Bone marrow (tissue), 2 donors: ENCODE data around the gene RACK1.

Experiments used
- DNase-seq, 2 donors: peaks; one replicate each; lab custom pipeline; 2025; lab: John Stamatoyannopoulos, UW

RACK1 gene

DNA sequence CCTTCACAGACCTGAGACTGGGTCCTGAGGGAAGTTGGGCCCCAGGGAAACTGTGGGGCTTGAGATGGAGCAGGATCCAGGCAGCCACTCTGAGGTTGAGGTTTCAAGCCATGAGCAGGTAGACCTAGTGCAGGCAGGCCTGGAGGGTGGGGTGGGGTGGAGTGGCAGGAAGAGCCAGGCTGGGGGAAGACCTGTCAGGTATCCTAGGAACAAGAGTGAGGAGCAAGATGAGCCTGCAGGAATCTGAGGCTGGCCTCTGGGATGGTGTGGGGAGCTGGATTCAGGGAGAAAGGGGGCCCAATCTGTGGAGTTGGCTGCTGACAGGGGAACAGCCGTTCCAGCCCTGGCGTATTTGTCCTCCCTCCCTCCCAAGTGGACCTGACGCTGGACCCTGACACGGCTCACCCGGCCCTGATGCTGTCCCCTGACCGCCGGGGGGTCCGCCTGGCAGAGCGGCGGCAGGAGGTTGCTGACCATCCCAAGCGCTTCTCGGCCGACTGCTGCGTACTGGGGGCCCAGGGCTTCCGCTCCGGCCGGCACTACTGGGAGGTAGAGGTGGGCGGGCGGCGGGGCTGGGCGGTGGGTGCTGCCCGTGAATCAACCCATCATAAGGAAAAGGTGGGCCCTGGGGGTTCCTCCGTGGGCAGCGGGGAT, 9.8 kb downstream of the RACK1 start:
- DNase-seq, result no peak

DNA sequence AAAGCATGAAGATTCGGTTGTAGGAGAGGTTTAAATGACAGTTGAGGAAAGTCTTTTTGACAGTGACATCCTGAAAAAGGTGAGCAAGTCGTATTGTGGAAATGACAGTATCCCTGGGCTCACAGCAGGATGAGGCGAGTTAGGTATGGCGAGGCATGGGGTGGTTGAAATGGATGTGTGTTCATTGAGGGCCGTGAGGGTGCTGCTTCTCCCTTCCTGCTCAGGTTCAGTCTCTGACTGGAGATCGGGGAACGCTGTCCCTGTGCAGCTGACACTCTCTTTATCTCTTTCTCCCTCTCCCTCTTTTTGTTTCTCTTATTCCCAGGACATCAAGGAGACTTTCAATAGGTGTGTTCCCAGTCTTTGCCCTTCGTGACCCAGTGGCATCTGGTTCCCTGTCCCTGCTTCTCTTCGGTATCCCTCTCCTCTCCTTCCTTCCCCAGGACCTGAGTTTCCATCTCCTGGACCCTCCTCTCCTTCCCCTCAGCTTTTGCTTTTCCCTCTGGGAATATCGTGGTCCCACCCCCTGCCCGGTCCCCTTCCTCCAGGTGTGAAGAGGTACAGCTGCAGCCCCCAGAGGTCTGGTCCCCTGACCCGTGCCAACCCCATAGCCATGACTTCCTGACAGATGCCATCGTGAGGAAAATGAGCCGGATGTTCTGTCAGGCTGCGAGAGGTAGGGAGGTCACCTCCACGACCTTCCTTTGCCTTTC, 10.5 kb downstream of the RACK1 start:
- DNase-seq, result no peak

GRCh38 chr5:181232593-181232992, 11.1 kb downstream of the RACK1 start:
- no peak for DNase-seq

GRCh38 chr5:181231432-181231831, 12.3 kb downstream of the RACK1 start:
- no peak for DNase-seq

GRCh38 chr5:181230551-181230950, 13.2 kb downstream of the RACK1 start:
- no peak for DNase-seq

DNA sequence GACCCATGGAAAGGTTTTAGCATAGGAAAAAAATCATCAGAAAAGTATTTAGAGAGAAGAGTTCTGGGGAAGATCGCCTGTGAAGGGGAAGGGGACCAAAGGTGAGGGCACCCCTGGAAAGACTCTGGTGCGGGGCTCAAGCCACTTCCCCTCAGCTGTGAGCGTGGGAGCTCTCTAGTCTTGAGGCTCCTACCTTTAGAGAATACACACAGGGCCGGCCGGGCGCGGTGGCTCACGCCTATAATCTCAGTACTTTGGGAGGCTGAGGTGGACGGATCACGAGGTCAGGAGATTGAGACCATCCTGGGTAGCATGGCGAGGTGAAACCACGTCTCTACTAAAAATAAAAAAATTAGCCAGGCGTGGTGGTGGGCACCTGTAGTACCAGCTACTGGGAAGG, 13.7 kb downstream of the RACK1 start:
- no peak for DNase-seq

GRCh38 chr5:181224390-181225229, 19.1 kb downstream of the RACK1 start:
- DNase-seq, result no peak

DNA sequence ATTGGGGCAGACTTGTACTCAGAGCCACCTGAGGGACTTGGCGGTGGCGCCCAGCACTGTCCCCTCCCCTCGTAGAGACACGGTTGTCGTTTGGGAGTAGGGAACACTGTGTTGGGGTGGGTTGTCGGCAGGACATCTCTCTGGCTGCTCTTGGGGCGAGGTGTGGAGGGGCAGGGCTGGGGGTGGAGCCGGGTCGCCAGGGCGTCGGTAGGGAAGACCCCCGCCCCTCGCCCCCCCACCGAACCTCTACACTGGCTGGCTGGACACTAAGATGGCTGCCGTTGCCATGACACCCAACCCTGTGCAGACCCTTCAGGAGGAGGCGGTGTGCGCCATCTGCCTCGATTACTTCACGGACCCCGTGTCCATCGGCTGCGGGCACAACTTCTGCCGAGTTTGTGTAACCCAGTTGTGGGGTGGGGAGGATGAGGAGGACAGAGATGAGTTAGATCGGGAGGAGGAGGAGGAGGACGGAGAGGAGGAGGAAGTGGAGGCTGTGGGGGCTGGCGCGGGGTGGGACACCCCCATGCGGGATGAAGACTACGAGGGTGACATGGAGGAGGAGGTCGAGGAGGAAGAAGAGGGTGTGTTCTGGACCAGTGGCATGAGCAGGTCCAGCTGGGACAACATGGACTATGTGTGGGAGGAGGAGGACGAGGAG, 19.8 kb downstream of the RACK1 start:
- no peak for DNase-seq

GRCh38 chr5:181223058-181223728, 20.5 kb downstream of the RACK1 start, which contains the start of gene TRIM41:
Gene TRIM41, plus strand, starts transcription at chr5:181223281. Its CDS starts 719 bp downstream, at chr5:181224000.
- DNase-seq, result no peak

GRCh38 chr5:181222630-181223057, 21.1 kb downstream of the RACK1 start:
- no peak for DNase-seq

DNA sequence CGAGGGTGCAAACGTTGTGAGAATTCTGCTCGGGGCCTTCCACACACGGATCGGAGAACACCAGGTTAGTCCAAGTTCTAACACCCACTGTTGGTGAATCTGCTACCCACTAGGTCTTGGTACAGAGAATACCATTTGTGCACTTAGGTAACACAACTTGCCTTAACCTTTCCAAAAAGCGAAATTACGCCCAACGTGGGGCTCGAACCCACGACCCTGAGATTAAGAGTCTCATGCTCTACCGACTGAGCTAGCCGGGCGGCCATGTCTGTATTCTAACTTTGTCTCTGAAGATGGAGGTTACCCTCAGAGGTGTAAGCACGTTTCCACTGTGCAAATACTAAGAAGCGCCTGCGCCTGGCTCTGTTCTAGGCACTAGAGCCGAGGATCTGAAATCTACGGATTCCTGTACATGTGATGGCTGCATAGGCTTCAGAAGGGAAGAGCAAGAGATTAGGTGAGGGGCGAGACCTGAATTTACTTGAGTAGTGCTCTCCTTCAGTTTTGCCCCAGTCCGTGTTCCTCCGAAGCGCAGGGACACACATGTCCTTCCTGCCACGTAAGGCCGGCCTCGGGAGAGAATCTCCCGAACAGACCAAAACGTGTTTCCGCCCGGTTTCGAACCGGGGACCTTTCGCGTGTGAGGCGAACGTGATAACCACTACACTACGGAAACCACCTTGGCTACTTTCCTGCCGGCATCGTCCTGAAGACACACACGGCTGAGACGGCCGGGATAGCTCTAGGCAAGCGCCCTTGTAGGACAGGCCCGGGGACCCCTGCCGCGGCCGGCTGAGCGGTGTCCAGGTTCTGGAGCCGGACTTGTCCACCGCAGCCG, 21.7 kb downstream of the RACK1 start:
- no peak for DNase-seq

DNA sequence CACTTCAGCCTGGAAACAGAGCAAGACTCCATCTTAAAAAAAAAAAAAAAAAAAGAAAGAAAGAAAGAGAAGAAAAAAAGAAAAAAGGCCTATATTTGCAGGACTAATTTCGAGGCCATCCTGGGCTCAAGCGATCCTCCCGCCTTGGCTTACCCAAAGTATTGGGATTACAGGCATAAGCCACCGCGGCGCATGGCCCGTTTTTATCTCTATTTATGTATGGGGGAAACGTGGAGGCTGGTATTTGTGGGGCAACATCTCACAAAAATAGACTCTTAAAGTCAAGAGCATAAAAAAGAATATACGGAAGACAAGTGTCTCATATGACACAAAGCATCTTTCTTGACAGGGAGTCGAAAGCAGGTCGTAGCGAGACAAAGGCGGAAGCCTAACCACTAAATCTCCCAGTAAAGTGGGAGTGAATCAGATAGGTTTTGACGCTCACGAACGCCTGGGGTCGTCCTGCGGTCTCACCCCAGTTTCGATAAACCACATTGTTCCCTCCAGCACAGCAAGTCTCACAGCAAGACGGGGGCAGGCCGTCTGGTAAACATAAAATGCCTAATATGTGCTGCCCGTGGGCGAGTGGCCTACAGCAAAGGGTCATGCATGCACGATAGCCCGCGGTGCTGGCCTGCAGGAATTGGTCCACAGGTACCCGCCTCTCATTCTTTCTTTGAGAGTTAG, 22.5 kb downstream of the RACK1 start:
- no peak for DNase-seq

DNA sequence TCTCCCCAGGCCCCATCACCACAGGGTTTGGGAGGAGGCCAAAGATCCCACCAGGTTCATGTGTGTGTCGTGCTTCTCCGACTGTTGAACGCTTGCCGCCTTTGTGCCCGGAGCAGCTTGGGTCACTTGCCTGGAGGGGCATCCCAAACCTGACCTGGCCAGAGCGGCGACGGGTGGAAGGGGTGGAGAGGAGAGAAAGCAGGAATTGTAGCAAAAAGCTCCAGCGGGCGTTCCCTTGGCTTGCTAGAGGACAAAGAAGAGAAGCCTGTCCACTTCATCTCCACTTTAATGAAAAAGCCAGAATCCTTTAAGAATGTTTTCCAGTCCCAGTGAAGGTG, 23.6 kb downstream of the RACK1 start:
- DNase-seq, result no peak

- DNase-seq, result no peak
Measured at GRCh38 chr5:181219262-181220177, 24.2 kb downstream of the RACK1 start.

- no peak for DNase-seq
Measured at GRCh38 chr5:181218795-181219124, 24.9 kb downstream of the RACK1 start.

GRCh38 chr5:181217803-181218062, 26.0 kb downstream of the RACK1 start:
- DNase-seq, result no peak

DNA sequence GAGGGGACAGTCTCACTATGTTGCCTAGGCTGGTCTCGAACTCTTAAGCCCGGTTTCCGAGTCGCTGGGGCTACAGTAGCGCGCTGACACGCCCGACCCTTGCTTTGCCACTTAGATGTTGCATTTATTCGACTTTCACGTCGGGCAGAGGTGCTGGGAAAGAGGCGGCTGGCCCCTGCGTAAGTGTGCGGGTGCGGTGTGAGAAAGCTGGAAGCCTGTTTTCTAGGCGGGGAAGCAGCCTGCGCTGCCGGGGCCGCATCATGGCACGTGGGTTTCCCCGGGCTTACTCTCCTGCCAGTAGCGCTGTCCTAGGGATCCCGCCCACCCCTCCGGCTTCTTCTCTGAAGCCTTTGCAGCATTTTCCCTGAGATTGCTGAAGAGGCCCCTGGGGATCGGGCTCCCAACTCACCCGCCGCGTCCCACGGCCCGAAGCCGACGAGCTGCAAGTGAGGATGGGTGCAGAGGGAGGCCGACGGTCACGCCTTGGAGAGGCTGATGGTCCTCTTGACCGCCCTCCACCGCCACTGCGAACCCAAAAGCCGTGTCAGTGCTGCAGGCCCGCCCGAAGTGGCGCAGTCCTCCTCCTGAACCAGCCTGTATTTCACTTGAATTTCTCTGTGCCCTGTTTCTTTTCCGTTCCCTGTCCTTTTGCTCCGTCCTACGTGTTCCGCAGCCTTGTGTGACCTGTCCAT, 26.4 kb downstream of the RACK1 start:
- DNase-seq, result no peak

- DNase-seq, result no peak
Measured at GRCh38 chr5:181215997-181216989, 27.4 kb downstream of the RACK1 start.
